MM.1S (cell line): ENCODE results near the gene PSEN1.

ENCODE experiments used
- DNase-seq: peaks from one replicate; pipeline ENCODE4 v3.0.0-alpha.2; 2015
- H2AFZ ChIP-seq: fragments of 300-600 bp; sonication (generic); 2 replicates; pipeline ENCODE4 v1.6.0; 2016; ENCODE audit warnings: antibody characterized with exemption, low read length
- H3F3A ChIP-seq: fragments of 300-600 bp; sonication (generic); 2 replicates; pipeline ENCODE4 v1.6.1; 2016; ENCODE audit warnings: mild to moderate bottlenecking, antibody characterized with exemption, low read length, moderate library complexity, mixed read lengths; ENCODE audit not compliant: insufficient read depth
- H3K27ac ChIP-seq: fragments of 300-600 bp; sonication (generic); 2 replicates; pipeline ENCODE4 v1.5.1; 2016; ENCODE audit warnings: mild to moderate bottlenecking, low read length
- H3K27me3 ChIP-seq: fragments of 300-600 bp; sonication (generic); replicated peaks from 2 replicates; pipeline ENCODE4 v1.6.0; 2016; ENCODE audit warnings: low read length; ENCODE audit not compliant: insufficient read depth
- H3K36me3 ChIP-seq: fragments of 300-600 bp; sonication (generic); replicated peaks from 2 replicates; pipeline ENCODE4 v1.6.1; 2016; ENCODE audit warnings: mild to moderate bottlenecking, low read length, mixed read lengths; ENCODE audit not compliant: insufficient read depth
- H3K4me1 ChIP-seq: fragments of 300-600 bp; sonication (generic); 2 replicates; pipeline ENCODE4 v1.6.1; 2016; ENCODE audit warnings: low read length, mixed read lengths
- H3K4me2 ChIP-seq: fragments of 300-600 bp; sonication (generic); 2 replicates; pipeline ENCODE4 v1.6.0; 2016; ENCODE audit warnings: low read depth, low read length
- H3K4me3 ChIP-seq: fragments of 300-600 bp; sonication (generic); 2 replicates; pipeline ENCODE4 v1.5.1; 2016; ENCODE audit warnings: low read length, mixed read lengths
- H3K79me2 ChIP-seq: fragments of 300-600 bp; sonication (generic); 2 replicates; pipeline ENCODE4 v1.6.1; 2016; ENCODE audit warnings: mixed run types, low read length, mixed read lengths
- H3K9ac ChIP-seq: fragments of 300-600 bp; sonication (generic); 2 replicates; pipeline ENCODE4 v1.6.1; 2016; ENCODE audit warnings: low read length, mixed read lengths
- H3K9me2 ChIP-seq: fragments of 300-600 bp; sonication (generic); replicated peaks from 2 replicates; pipeline ENCODE4 v1.6.1; 2016; ENCODE audit warnings: mild to moderate bottlenecking, low read length, mixed read lengths; ENCODE audit not compliant: insufficient read depth
- H3K9me3 ChIP-seq: fragments of 300-600 bp; sonication (generic); replicated peaks from 2 replicates; pipeline ENCODE4 v1.6.1; 2016; ENCODE audit warnings: mild to moderate bottlenecking, low read length, mixed read lengths; ENCODE audit not compliant: insufficient read depth
- H4K20me1 ChIP-seq: fragments of 300-600 bp; sonication (generic); 2 replicates; pipeline ENCODE4 v1.6.1; 2016; ENCODE audit warnings: mild to moderate bottlenecking, low read length, moderate library complexity, mixed read lengths; ENCODE audit not compliant: insufficient read depth
- CTCF ChIP-seq: fragments of 300-600 bp; sonication (generic); IDR thresholded peaks from 2 replicates; pipeline ENCODE4 v1.5.1; 2016; ENCODE audit warnings: antibody characterized with exemption, low read length, mixed read lengths
- EZH2 ChIP-seq: fragments of 300-600 bp; sonication (generic); optimal IDR thresholded peaks from 2 replicates; pipeline ENCODE3; 2017; ENCODE audit warnings: low read depth, mild to moderate bottlenecking, antibody characterized with exemption, low read length, mixed read lengths
- EZH2phosphoT487 ChIP-seq: fragments of 300-600 bp; sonication (generic); IDR thresholded peaks from 2 replicates; pipeline ENCODE4 v1.6.1; 2018; ENCODE audit warnings: antibody characterized with exemption, low read length

Gene PSEN1

GRCh38 chr14:73231981-73232851 is 95.9 kb downstream of the PSEN1 start:
- Histone ChIP-seq H3K27me3 (no peaks in the 10 kb centered on the region), H3K9ac (no peak overlapping the region), H2AFZ (no peak overlapping the region), H3F3A (no peaks in the 10 kb centered on the region), H3K9me3 (no peaks in the 10 kb centered on the region), H3K4me1 (no peaks in the 10 kb centered on the region), H3K27ac (no peak overlapping the region), H4K20me1 (no peaks in the 10 kb centered on the region), H3K79me2 (no peaks in the 10 kb centered on the region), H3K9me2 (no peaks in the 10 kb centered on the region), H3K4me3 (no peak overlapping the region), H3K36me3 (no peaks in the 10 kb centered on the region), H3K4me2 (no peak overlapping the region)
- DNase-seq = no peak
- TF ChIP-seq EZH2 (no peak), EZH2phosphoT487 (no peak), CTCF (no peak)

GRCh38 chr14:73232984-73233383 is 96.7 kb downstream of the PSEN1 start:
- Histone ChIP-seq H3K27me3 (no peaks in the 10 kb centered on the region), H2AFZ (no peak overlapping the region), H3K4me3 (no peak overlapping the region), H3K36me3 (no peaks in the 10 kb centered on the region), H3K79me2 (no peaks in the 10 kb centered on the region), H3K4me1 (no peaks in the 10 kb centered on the region), H3K27ac (no peak overlapping the region), H3F3A (no peaks in the 10 kb centered on the region), H3K9me3 (no peaks in the 10 kb centered on the region), H3K9ac (no peak overlapping the region), H4K20me1 (no peaks in the 10 kb centered on the region), H3K9me2 (no peaks in the 10 kb centered on the region), H3K4me2 (no peak overlapping the region)
- no peak for DNase-seq
- TF ChIP-seq CTCF (no peak), EZH2 (no peak), EZH2phosphoT487 (no peak)

GRCh38 chr14:73233564-73233963 is 97.3 kb downstream of the PSEN1 start:
- Histone ChIP-seq H3K27ac (no peak overlapping the region), H3K4me3 (no peak overlapping the region), H3K4me2 (no peak overlapping the region), H3K79me2 (no peaks in the 10 kb centered on the region), H3K9me3 (no peaks in the 10 kb centered on the region), H3K36me3 (no peaks in the 10 kb centered on the region), H3K9me2 (no peaks in the 10 kb centered on the region), H3K4me1 (no peaks in the 10 kb centered on the region), H2AFZ (no peak overlapping the region), H3K27me3 (peaks cover 4% of the 10 kb centered on the region), H4K20me1 (no peaks in the 10 kb centered on the region), H3K9ac (no peak overlapping the region), H3F3A (no peaks in the 10 kb centered on the region)
- DNase-seq = no peak
- TF ChIP-seq EZH2 (no peak), EZH2phosphoT487 (no peak), CTCF (no peak)
